Astrocyte (in vitro differentiated cells and primary cell): ENCODE measurements around the gene ADCYAP1R1. TPM values are rescaled to one million over a fixed set of nuclear protein-coding genes. Genes with fewer than 3 reads are reported as not detected.

Experiments used
- DNase-seq: peaks from one replicate; pipeline ENCODE4 v3.0.0-alpha.2; 2010; ENCODE audit warnings: low read depth
- FAIRE-seq: peaks from 2 replicates; lab custom pipeline; 2011; peaks lifted over from hg19 to GRCh38; lab: Jason Lieb, UNC
- H2AFZ ChIP-seq: 2 replicates; pipeline ENCODE4 v1.6.0; 2012; ENCODE audit warnings: low read depth, low read length, inconsistent platforms
- H3K27ac ChIP-seq: 2 replicates; pipeline ENCODE4 v1.5.1; 2011; ENCODE audit warnings: low read depth, low read length, inconsistent platforms
- H3K27me3 ChIP-seq: 2 replicates; pipeline ENCODE4 v1.6.0; 2011; ENCODE audit warnings: low read length, inconsistent platforms; ENCODE audit not compliant: insufficient read depth
- H3K36me3 ChIP-seq: 2 replicates; pipeline ENCODE4 v1.5.1; 2011; ENCODE audit warnings: low read length, inconsistent platforms; ENCODE audit not compliant: insufficient read depth
- H3K4me1 ChIP-seq: 2 replicates; pipeline ENCODE4 v1.5.1; 2011; ENCODE audit warnings: low read length, inconsistent platforms; ENCODE audit not compliant: insufficient read depth
- H3K4me2 ChIP-seq: 2 replicates; pipeline ENCODE4 v1.6.0; 2012; ENCODE audit warnings: low read length, inconsistent platforms
- H3K4me3 ChIP-seq: 2 replicates; pipeline ENCODE4 v1.5.1; 2011; ENCODE audit warnings: low read depth, mild to moderate bottlenecking, low read length, inconsistent platforms; ENCODE audit not compliant: insufficient read depth
- H3K79me2 ChIP-seq: 2 replicates; pipeline ENCODE4 v1.6.0; 2012; ENCODE audit warnings: mild to moderate bottlenecking, low read length, inconsistent platforms; ENCODE audit not compliant: insufficient read depth
- H3K9ac ChIP-seq: 2 replicates; pipeline ENCODE4 v1.6.0; 2012; ENCODE audit warnings: mild to moderate bottlenecking, low read length, inconsistent platforms
- H3K9me3 ChIP-seq: 2 replicates; pipeline ENCODE4 v1.5.1; 2012; ENCODE audit warnings: low read depth, mild to moderate bottlenecking, low read length, inconsistent platforms; ENCODE audit not compliant: insufficient read depth
- H4K20me1 ChIP-seq: 2 replicates; pipeline ENCODE4 v1.6.0; 2012; ENCODE audit warnings: low read length, inconsistent platforms; ENCODE audit not compliant: insufficient read depth
- H3K27ac Mint-ChIP-seq: one replicate; pipeline ENCODE4 v1.8.0; 2021; ENCODE audit warnings: mild to moderate bottlenecking, mixed read lengths; ENCODE audit not compliant: unreplicated experiment
- H3K27me3 Mint-ChIP-seq: one replicate; pipeline ENCODE4 v1.8.0; 2021; ENCODE audit warnings: low read depth, mixed read lengths; ENCODE audit not compliant: unreplicated experiment
- H3K36me3 Mint-ChIP-seq: one replicate; pipeline ENCODE4 v1.8.0; 2021; ENCODE audit warnings: low read depth, mixed read lengths; ENCODE audit not compliant: unreplicated experiment
- H3K4me1 Mint-ChIP-seq: one replicate; pipeline ENCODE4 v1.8.0; 2021; ENCODE audit warnings: low read depth, mixed read lengths; ENCODE audit not compliant: unreplicated experiment
- H3K4me3 Mint-ChIP-seq: one replicate; pipeline ENCODE4 v1.8.0; 2021; ENCODE audit warnings: mild to moderate bottlenecking, moderate library complexity, mixed read lengths; ENCODE audit not compliant: unreplicated experiment
- H3K9me3 Mint-ChIP-seq: one replicate; pipeline ENCODE4 v1.8.0; 2021; ENCODE audit warnings: mild to moderate bottlenecking, mixed read lengths; ENCODE audit not compliant: unreplicated experiment
- EZH2 ChIP-seq: IDR thresholded peaks from 2 replicates; pipeline ENCODE4 v1.6.1; 2012; ENCODE audit warnings: mild to moderate bottlenecking, low read length, inconsistent platforms; ENCODE audit not compliant: insufficient read depth
- total RNA-seq: library from RNA; stranded (reverse); gene quantifications from 2 replicates; pipeline ENCODE4 v1.2.1, GENCODE V29; 2021
- TF ChIP-seq, protein P1 (sequence below): IDR thresholded peaks from 2 replicates; pipeline ENCODE4 v1.5.1; 2011; ENCODE audit warnings: low read depth, mild to moderate bottlenecking, inconsistent platforms, low read length, moderate library complexity; ENCODE audit not compliant: insufficient read depth

ADCYAP1R1 gene
- total RNA-seq, 1 donor from 2014 or later: 0.05 TPM

DNA sequence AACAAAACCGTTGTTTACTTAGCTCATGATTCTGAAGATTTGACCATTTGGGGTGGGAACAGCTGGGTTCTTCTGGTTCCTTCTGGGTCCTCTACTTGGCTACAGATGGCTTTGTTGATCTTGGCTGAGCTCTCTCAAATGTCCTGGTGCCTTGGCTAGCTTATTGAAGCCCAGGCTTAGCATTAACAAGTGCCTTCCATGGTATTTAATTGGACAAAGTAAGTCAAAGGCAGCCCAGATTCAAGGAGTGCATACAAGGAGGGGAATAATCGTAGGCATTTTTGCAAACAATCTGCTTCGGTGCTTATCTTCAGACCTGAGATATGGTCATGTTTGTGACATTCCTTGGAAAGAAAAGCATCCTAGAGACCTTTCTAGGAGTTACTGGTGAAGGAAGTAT is 81.4 kb downstream of the ADCYAP1R1 start:
- DNase-seq: no peak
- no peak for FAIRE-seq
- Histone ChIP-seq H3K4me2 (no peak overlapping the region), H3K9ac (no peak overlapping the region), H3K79me2 (no peaks in the 10 kb centered on the region), H3K36me3 (no peaks in the 10 kb centered on the region), H3K4me1 (no peaks in the 10 kb centered on the region), H4K20me1 (no peaks in the 10 kb centered on the region), H3K9me3 (no peaks in the 10 kb centered on the region), H3K27ac (no peak overlapping the region), H3K4me3 (no peak overlapping the region), H3K27me3 (peaks cover 5% of the 10 kb centered on the region), H2AFZ (no peak overlapping the region)
- H3K4me3 Mint-ChIP-seq: no peak overlapping the region
- H3K36me3 Mint-ChIP-seq: no peaks in the 10 kb centered on the region
- H3K27ac Mint-ChIP-seq: no peak overlapping the region
- H3K4me1 Mint-ChIP-seq: no peaks in the 10 kb centered on the region
- no peak for TF ChIP-seq EZH2
- TF ChIP-seq, protein P1, sequence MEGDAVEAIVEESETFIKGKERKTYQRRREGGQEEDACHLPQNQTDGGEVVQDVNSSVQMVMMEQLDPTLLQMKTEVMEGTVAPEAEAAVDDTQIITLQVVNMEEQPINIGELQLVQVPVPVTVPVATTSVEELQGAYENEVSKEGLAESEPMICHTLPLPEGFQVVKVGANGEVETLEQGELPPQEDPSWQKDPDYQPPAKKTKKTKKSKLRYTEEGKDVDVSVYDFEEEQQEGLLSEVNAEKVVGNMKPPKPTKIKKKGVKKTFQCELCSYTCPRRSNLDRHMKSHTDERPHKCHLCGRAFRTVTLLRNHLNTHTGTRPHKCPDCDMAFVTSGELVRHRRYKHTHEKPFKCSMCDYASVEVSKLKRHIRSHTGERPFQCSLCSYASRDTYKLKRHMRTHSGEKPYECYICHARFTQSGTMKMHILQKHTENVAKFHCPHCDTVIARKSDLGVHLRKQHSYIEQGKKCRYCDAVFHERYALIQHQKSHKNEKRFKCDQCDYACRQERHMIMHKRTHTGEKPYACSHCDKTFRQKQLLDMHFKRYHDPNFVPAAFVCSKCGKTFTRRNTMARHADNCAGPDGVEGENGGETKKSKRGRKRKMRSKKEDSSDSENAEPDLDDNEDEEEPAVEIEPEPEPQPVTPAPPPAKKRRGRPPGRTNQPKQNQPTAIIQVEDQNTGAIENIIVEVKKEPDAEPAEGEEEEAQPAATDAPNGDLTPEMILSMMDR: no peak
- no peaks in the 10 kb centered on the region for H3K27me3 Mint-ChIP-seq
- no peaks in the 10 kb centered on the region for H3K9me3 Mint-ChIP-seq

DNA sequence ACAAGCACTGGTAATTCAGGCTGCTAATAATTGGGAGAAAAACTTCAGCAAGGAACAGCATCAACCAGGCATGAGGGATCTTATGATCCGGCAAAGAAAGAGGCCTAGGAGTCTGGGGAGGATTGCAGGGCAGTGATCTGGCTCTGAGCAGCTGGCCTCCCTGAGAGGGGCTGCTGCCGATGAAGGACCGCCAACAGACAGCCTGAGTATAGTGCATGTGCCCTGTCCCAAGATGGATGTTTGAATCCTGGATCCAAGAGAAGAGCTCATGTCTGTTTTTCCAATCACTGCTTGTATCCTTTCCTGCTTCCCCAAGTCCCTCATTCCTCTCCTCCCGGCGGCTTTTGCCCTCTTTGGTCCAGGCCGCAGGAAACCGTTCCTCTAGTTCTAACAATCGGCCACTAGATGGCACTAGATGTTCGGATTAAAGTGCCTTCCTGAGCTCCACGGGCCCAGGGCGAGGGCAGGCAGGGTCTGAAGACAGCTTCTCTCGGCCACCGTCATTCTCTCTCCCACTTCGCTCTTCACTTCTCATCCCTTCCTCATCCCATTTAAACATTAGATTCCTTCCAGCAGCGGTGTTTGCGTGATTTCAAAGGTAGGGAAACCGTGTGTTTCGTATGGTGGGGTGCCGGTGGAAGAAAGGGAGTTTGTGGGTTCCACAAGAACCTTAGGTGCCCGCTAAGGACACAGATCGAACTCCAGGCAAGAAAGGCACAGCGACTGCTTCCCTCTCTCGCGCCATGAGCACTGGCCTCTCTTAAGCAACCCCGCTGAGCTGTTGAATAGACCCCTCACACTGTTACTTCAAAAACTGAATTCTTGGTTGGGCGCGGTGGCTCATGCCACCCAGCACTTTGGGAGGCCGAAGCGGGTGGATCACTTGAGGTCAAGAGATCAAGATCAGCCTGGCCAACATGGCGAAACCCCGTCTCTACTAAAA is 82.4 kb downstream of the ADCYAP1R1 start:
- Mint-ChIP-seq H3K4me1 (no peaks in the 10 kb centered on the region), H3K27me3 (no peaks in the 10 kb centered on the region), H3K27ac (no peak overlapping the region), H3K36me3 (no peaks in the 10 kb centered on the region), H3K9me3 (no peaks in the 10 kb centered on the region), H3K4me3 (peak overlapping the region; percentile 15)
- Histone ChIP-seq H3K27ac (no peak overlapping the region), H3K79me2 (no peaks in the 10 kb centered on the region), H3K4me1 (no peaks in the 10 kb centered on the region), H3K36me3 (no peaks in the 10 kb centered on the region), H3K27me3 (peaks cover 5% of the 10 kb centered on the region), H2AFZ (peak overlapping the region; percentile 50), H3K9ac (no peak overlapping the region), H4K20me1 (no peaks in the 10 kb centered on the region), H3K4me2 (peak overlapping the region; percentile 45), H3K4me3 (no peak overlapping the region), H3K9me3 (no peaks in the 10 kb centered on the region)
- peak; percentile 32 for DNase-seq
- TF ChIP-seq, protein P1: peak; percentile 65
- no peak for TF ChIP-seq EZH2
- FAIRE-seq: no peak

DNA sequence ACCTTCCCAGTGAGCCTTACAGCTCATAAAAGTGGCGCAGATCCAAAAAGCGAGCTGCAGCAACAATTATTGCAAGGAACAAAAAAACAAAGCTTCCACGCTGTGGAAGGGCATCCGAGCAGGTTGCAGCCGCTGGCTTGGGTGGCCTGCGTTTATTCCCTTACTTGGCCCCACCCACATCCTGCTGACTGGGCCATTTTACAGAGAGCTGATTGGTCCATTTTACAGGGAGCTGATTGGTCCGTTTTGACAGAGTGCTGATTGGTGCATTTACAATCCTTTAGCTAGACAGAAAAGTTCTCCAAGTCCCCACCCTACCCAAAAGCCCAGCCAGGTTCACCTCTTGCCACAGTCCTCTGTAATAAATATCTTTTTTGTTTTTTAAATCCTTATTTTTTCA is 85.1 kb downstream of the ADCYAP1R1 start:
- TF ChIP-seq, protein P1: no peak
- no peak for TF ChIP-seq EZH2
- Mint-ChIP-seq H3K36me3 (no peaks in the 10 kb centered on the region), H3K4me3 (no peak overlapping the region), H3K27ac (no peak overlapping the region), H3K27me3 (peaks cover 7% of the 10 kb centered on the region), H3K9me3 (no peaks in the 10 kb centered on the region), H3K4me1 (no peaks in the 10 kb centered on the region)
- no peak overlapping the region for H3K4me3 ChIP-seq
- H4K20me1 ChIP-seq: no peaks in the 10 kb centered on the region
- no peaks in the 10 kb centered on the region for H3K9me3 ChIP-seq
- H3K9ac ChIP-seq: no peak overlapping the region
- FAIRE-seq (no peak), DNase-seq (no peak)
- H3K27ac ChIP-seq: no peak overlapping the region
- peaks cover 3% of the 10 kb centered on the region for H3K27me3 ChIP-seq
- H3K36me3 ChIP-seq: no peaks in the 10 kb centered on the region
- no peaks in the 10 kb centered on the region for H3K4me1 ChIP-seq
- H3K79me2 ChIP-seq: no peaks in the 10 kb centered on the region
- H3K4me2 ChIP-seq: no peak overlapping the region
- H2AFZ ChIP-seq: no peak overlapping the region
